Measurements from ENCODE around the gene POLR2A.
"Not testable (repeated sequence)": the region's sequence is repeated elsewhere in the genome, so short reads cannot be mapped to it uniquely, and the experiment has no call there.

POLR2A gene

DNA sequence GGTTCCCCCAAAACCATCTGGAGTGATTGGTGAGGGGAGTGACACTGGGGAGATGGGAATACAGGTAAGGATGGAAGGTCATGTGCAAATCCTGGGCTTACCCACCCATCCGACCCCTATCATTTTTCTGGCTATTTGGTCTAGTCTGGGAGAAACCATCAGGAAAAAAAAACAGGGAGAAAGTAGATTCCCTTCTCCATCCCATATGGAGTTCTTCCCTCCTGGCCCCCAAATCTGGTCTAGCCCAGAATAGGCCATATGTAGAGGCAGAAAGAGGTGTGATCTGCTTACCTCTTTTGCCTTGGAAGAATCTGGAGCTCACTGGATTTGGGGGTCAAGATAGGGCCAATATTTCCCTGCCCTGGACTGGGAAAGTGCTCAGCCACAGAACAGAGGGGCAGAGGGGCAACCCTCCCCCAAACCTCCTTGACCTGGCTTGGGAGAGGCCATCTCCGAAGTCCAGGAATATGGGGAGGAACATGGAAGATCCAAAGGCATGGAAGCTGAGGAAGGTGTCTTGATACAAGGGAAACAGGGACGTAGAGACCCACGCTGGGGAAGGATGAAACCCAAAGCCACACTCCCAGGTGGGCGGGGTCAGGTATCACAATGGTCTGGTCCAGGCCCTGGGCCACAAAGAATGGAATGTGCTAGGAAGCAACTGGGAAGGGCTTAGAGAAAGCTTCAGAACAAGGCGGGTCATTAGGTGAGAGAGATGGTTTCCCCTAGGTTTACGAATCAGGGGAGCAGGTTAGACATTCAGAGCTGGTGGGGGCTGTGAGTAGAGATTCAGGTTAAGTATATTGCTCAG is 23.1 kb upstream of the POLR2A start:
- DNase-seq, result no peak

DNA sequence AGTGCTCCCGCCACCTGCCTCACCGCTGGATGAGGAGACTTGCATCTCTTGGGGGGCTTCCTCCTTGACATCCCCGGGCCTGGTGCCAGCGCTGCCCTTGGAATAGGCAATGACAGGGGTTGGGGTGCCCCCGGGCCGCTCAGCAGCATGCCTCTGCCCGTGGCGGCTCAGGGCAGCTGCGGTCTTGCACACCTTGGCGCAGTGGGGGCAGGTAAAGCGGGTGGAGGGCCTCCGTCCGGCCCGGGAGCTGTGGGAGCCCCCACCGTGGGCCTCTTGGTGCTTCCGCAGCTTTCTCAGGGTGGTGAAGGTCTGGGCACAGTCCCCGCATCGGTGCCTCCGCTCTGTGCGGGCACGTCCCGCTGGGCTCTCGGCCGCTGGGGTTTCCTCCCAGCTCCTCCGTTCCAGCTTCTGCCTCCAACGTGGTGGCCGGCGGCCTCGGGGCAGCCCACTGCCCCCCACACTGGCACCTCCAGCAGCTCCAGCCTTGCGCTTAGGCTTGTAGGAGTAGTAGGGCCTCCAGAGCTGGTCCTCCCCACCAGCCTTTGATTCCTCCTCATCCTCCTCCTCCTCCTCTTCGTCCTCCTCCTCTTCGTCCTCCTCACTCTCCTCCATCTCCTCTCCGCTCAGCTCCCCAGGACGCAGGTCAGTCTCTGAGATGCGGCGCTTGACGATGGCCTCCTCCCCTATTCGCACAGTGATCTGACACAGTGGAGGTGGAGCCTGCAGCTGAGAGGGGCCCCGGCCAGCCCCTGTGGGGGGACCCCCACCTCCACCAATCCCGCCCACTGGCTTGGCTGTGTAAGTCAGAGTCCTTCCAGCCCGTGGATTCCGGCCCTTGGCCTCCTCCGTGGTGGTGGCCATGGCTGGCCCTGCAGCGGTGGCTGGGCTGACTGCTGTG is 21.4 kb upstream of the POLR2A start:
- DNase-seq, result no peak

DNA sequence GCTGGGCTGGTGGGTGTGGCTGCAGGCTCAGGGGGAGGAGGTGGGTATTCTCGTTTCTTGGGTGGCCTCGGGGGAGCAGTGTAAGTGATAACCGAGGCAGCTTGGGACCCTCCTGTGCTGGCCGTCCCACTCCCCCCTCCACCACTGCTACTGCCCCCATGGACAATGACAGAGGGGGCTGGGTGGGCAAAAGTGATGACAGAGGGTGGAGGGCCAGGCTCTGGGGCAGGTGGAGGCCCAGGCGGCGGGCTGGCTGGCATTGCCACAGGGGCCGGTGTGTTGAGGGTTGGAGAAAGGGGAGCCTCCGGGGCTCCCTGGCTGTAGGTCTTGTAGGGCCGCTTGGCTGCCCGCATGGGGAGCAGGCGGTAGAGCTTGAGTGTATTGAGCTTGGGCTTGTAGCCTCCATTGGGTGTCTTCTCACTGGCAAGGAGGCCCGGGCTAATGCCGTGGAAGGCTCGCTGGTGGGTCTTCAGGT is 20.8 kb upstream of the POLR2A start:
- DNase-seq, result no peak

DNA sequence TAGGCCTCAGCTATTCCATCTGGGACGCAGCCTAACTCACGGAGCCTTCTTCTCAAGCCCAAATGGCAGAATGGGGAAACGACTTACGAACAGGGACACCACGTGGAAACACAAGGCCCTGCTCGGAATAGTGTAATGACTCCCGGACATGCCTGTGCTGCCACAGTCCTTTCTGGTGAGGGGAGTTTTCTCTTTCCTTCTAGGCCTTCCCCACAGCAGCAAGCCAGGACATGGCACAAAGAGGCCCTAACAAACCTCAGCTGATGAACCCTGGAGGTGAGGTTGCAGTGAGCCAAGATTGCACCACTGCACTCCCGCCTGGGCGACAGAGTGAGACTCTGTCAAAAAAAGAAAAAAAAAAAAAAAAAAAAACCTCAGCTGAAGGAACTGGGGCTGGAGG is 20.1 kb upstream of the POLR2A start:
- no peak for DNase-seq

DNA sequence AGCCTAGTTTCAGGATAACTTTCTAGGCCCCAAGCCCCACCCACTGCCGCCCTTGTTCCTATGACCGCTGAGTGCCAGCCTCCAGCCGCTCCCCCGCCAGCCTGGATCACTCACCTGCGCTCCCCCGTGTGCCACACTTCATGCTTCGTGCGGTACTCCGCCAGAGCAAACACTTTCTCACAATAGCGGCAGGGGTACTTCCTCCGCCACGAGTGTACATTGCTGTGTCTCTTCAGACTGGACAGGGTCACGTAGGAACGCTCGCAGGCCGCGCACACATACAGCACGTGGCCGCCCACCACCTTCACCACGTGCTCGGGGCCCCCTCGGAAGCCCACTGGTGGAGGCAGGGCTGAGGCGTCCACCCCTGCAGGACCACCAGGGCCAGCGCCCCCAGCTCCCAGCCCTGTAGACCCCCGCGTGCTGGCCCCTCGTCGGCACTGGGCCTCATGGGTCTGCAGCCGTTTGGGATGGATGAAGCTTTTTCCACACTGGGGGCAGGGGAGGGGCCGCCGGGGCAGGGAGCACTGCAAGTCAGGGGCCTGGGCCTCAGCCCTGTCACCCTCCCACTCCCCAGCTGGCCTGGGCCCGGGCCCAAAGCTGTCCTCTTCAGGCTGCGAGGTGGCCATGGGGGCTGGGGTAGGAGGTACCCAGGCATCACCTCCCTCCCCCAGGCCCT is 18.4 kb upstream of the POLR2A start:
- DNase-seq, result no peak

DNA sequence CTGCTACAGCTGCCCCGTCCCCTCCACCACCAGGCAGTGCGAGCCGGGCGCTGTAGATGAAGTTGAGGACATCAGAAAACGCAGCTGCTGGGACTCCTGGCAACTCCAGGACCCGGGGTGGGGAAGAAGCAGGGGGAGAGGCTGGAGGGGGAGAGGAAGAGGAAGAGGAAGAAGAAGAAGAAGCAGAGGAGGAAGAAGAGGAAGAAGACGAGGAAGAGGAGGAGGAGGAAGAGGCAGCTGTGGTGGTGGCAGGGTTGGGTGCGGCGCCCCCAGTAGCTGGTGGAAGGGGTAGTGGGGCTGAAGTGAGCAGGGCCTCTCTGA is 17.9 kb upstream of the POLR2A start:
- no peak for DNase-seq

DNA sequence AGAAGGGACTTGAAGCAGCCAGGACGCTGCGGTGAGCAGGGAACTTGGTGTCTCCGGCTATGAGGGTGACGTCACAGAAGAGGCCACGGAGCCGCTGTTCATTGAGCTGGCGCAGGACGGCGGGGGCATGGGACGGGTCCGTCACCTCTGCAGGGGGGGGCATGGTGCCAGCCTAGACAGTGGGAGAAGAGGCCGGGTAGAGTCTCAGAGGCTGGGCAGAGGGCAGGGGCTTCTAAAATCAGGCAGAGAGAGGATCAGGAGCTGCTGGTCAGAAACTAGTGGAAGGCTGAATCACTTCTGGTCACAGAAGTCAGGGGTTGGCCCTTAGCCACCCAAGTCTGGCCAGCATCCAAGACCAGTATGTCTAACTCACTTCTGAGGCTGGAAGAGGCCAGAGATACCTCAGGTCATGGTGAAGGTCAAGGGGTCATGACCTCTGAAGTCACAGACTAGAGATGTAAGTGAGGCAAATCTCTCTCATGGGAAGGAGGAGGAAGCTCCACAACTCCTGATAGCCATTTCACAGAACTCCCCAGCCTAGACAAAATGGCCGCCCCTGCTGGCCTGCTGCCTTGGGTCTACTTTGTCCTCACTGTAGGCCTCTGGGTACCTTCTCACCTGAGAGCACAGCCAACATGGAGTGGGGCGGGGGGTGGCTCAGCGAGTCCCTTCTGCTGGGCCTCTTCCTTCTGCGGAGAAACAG is 17.4 kb upstream of the POLR2A start:
- no peak for DNase-seq

DNA sequence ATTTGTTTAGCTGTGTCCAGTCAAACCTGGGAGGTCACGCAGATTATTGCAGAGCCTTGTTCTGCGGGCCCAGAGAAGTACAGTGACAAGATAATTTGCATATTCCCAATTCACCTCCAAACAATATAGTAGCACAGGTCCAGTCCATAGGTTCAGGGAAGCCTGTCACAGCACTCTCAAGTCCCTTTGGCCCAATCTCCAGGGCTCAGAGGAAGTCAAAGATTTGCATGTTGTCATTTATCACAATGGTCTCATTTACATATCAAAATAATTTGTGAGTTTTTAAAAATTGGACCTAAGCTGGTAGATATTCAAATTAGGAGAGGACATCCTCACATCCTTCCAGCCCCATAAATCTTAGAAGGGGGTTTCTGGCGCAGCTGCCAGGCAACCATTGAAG is 16.7 kb upstream of the POLR2A start:
- no peak for DNase-seq

DNA sequence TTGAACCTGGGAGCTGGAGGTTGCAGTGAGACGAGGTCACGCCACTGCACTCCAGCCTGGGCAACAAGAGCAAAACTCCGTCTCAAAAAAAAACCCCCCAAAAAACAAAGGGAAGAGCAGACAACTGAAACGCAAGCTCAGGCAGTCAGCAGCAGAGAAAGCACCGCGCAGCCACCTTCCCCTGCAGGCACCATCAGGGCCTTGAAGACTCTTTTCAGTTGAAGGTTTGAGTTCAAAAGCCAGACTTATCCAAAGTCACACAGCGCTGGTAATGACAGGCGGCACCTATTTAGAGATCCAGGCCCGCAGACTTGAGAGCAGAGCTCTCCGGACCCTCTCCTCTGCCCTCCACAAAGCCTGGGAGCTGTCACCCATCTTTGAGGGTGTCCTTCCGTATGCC is 15.9 kb upstream of the POLR2A start:
- DNase-seq, result no peak

DNA sequence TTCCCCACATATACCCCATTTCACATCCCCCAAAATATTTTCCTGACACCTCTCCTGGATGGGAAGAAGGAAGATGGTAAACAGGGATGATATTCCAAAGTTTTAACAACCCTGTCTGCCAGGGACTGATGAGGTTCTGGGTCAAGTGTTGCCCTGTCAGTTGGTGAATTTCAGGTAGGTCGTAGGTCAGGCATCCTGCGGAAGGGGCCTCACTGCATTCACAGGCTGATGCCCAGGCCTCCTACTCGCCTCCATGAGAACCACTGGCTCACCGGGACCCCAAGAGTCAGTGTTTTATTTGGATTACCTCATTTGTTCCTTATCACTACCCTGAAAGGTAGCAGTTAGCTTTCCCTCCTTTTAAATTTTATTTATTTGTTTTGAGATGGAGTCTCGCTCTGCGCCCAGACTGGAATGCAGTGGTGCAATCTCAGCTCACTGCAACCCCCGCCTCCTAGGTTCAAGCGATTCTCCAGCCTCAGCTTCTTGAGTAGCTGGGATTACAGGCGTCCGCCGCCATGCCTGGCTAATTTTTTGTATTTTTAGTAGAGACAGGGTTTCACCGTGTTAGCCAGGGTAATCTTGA is 15.3 kb upstream of the POLR2A start:
- DNase-seq, result no peak

DNA sequence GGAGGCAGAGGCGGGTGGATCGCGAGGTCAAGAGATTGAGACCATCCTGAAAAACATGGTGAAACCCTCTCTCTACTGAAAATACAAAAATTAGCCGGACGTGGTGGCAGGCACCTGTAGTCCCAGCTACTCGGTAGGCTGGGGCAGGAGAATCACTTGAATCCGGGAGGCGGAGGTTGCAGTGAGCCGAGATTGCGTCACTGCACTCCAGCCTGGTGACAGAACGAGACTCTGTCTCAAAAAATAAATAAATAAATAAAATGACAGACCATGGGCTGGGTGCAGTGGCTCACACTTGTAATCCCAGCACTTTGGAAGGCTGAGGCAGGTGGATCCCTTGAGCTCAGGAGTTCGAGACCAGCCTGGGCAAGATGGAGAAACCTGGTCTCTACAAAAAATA is 14.3 kb upstream of the POLR2A start:
- not testable (repeated sequence) for DNase-seq

DNA sequence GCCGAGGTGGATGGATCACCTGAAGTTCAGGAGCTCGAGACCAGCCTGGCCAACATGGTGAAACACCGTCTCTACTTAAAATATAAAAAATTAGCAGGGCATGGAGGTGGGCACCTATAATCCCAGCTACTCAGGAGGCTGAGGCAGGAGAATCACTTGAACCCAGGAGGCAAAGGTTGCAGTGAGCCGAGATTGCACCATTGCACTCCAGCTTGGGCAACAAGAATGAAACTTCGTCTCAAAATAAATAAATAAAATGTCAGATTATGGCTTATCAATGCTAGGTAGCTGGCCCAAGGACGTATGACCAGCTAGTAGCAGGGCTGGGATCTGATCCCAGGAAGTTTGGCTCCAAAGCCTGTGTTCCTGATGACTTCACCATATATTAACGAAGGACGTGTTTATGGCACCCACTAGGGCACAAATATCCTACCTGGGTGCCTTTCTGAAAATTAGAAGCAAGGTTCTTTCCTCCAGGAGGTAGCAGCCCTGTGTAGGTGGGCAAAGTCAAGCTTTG is 13.7 kb upstream of the POLR2A start:
- DNase-seq, result not testable (repeated sequence)

DNA sequence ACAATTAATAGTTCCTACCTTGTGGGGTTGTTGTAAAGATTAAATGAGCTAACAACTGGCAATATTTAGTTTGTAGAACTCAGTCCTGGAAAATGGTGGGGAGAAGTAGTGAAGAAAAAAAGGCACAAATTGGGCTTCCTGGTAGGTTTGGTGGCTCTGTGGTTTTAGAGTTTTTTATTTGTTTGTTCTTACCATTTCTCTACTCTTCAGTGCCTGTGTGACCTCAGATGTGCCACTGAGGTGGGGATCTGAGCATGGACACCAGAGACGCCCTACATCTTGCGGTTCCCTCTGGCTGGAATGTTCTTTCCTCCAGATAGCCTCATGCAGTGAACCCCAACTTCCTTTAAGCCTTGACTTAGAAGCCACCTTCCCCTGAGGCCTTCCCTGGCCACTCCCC is 12.4 kb upstream of the POLR2A start:
- DNase-seq, result no peak

DNA sequence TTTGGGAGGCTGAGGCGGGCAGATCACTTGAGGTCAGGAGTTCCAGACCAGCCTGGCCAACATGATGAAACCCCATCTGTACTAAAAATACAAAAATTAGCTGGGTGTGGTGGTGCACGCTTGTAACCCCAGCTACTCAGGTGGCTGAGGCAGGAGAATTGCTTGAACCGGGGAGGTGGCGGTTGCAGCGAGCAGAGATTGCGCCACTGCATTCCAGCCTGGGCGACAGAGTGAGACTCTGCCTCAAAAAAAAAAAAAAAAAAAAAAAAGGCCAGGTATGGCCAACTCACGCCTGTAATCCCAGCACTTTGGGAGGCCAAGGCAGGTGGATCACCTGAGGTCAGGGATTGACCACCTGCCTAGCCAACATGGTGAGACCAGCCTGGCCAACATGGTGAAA is 9.4 kb upstream of the POLR2A start:
- DNase-seq, result not testable (repeated sequence)

DNA sequence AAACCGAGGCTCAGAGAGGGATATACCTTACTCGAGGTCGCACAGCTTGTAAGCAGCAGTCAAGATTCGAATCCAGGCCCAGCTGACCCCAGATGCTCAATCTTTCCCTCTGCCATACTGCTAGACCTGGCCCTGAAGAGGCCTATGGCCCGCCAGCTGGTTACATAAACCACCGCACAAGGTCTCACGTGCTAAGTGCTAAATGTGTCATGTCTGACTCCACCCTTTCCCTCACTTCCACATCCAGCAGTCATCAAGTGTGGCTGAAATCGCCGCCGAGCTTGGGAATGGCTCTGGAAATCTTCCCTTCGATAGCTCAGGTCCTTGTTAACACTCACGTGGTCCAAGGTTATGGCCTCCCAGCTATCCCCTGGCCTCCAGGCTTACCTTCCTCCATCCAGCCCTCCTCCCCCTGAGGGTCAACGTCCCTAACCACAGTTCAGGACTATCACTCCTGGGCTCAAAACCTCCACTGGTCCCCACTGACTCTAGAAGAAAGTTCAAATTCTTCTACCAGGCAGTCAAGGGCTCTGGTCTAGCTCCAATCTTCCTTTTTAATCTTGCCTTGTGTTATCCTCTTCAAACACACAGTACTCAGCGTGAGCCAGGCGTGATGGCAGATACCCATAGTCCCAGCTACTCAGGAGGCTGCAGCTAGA is 8.3 kb upstream of the POLR2A start:
- no peak for DNase-seq

DNA sequence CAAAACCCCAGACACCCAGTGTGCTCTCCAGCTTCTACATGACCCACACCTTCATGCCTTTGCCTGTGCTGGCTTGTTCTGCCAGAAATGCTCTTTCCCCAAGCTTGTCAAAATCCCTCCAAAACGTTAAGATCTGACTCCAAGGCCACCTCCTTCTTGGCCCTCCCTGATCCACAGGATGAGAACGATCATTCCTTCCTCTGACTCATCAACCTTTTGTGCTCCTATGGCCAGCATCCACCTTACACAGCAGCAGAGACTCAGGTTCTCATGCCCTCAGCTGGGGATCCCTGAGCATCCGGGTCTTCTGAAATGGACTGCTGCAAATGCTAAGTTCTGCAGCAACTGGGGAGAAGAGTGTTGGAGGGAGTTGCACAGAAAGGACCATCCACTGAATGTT is 7.7 kb upstream of the POLR2A start:
- DNase-seq, result no peak

DNA sequence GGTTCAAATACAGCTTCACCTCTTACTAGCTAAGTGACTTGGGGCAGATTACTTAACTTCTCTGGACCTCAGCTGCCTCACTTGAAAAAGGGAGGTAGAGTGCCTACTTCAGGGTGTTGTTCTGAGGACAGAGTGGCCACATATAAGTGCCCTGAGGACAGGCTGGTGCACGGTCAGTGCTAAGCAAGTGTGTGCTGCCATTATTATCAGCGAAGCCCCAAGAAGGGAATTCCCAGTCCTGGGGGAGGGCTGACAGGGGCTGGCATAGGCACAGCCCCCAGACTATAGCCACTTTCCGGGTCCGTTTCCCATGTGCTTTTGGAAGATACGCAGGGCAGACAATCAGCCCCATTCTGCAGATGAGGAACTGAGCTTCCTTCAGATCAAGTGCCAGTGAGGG is 7.2 kb upstream of the POLR2A start:
- DNase-seq, result no peak

DNA sequence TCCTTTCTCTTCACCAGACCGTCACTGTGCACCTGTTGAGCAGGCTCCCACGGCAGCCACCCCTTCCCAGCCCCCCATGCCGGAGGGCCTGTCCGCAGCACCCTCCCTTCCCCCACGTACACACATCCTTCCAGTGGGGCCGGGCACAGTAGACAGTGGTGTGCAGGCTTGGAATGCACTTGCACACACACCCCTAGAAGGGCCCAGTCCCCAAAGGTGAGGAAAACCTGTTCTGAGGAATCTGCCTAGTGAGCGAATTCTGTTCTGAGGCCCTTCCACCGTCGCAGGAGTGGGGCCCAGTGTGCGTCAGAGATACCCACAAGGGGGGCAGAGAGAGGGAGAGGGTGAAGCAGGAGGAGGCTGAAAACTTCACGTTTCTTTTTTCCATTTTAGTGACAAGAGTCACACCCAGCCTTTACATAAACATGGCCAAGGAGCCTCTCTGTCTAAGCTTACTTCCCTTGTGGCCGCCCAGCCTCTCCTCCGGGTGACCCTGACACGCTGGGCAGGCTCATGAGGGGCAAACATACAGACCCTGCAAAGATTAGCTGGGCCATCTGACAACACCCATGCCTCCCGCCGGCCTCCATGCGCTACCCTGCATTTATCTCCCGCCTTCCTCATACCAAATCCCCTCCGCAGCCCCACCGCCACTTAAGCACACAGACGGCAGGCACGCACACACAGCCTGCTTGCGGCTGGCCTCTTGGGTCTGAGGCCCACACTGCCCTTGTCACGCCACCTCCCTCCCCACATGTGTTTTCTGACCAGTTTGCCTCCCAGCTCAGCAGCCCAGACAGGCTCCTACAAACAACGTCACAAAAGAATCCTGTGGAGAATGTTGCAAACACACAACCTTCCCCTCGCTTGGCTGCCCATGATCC is 6.5 kb upstream of the POLR2A start:
- DNase-seq, result no peak

DNA sequence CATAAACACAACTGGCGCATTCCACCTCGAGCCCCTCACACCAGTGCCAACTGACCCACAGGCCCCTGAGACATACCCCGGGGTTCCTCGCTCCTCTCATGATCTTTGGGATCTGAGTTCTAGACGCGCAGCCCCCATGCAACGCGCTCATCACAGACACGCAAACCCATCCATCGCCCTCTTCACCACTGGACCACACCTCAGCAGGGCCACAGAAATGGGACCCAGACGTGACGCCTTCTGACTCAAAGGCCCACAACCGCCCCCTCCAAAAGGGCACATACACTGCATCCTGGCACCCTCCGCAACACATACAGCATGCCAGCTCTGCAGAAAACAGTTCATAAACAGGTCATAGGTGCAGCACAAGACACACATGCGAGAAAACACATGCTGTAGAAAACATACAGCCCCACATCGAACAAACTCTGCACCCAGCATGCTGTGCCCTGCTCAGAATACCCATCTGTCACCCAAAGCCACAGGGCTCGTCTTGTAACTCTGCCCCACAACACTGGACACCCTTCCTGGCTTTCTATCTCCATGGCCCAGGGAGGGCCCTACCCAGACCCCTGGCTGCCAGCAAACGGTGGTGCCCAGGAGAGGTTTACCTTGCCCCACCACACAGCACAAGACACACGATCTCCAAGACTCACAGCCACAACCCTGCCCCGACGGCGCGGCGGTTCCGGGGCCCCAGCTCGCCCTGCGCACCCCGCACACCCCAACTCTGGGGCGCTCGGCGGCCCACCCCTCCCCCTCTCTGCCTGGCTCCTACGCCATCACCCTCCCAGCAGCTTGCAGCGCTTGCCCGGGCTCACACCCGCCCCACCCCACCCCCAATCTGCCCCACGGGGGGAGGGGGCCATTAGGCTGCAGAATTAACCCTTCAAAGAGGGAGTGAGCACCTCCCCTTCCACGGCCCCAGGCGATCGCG is 5.6 kb upstream of the POLR2A start:
- peak; percentile 58 for DNase-seq

Data from activated CD4-positive, alpha-beta T cell treated with anti-CD3 and anti-CD28 coated beads, Interleukin-2, Interleukin-6, amounts not matched to agents 100 ng/mL and 50 ng/mL, durations not matched to agents 16 hours and 8 hours (primary cell).